SW480 (cell line): Measurements from ENCODE around the gene MICAL1.
A peak's percentile ranks its signal among the peaks of the same experiment; 100 is the strongest.

Experiments used
- DNase-seq: peaks from one replicate; pipeline ENCODE4 v3.0.0-alpha.2; 2016; ENCODE audit warnings: low spot score

The MICAL1 gene, protein sequence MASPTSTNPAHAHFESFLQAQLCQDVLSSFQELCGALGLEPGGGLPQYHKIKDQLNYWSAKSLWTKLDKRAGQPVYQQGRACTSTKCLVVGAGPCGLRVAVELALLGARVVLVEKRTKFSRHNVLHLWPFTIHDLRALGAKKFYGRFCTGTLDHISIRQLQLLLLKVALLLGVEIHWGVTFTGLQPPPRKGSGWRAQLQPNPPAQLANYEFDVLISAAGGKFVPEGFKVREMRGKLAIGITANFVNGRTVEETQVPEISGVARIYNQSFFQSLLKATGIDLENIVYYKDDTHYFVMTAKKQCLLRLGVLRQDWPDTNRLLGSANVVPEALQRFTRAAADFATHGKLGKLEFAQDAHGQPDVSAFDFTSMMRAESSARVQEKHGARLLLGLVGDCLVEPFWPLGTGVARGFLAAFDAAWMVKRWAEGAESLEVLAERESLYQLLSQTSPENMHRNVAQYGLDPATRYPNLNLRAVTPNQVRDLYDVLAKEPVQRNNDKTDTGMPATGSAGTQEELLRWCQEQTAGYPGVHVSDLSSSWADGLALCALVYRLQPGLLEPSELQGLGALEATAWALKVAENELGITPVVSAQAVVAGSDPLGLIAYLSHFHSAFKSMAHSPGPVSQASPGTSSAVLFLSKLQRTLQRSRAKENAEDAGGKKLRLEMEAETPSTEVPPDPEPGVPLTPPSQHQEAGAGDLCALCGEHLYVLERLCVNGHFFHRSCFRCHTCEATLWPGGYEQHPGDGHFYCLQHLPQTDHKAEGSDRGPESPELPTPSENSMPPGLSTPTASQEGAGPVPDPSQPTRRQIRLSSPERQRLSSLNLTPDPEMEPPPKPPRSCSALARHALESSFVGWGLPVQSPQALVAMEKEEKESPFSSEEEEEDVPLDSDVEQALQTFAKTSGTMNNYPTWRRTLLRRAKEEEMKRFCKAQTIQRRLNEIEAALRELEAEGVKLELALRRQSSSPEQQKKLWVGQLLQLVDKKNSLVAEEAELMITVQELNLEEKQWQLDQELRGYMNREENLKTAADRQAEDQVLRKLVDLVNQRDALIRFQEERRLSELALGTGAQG

DNA sequence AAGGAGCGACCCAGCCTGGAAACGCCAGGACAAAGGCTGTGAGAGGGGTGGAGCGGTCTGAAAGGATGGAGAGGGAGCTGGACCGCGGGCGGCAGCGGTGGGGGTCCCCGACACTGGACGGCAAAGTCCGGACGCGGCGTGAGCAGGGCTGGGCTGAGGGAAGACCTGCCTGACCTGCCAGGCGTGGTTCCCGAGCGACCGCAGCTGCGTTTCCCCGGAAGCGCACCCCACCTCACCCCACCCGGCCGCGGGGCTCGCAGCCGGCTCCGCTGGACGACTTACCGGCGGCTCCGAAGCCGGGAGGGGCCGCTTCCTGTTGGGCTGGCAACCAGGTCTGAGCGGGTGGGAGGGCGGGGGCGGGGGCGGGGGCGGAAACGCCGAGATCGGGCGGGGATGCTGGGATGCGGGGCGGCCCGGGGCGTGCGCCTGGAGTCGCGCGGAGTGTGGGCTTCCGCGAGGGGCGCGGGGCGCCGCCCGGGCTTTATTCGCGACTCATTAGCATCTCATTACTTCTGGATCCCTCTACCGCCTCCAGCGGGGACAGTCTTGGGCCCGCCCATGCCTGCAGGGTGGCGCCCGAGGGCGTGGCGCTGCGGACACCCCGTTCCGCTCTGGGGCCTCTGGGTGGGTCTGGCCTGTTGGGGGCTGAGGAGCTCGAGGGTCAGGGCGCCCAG lies at the start of gene MICAL1:
TSS of gene MICAL1 (minus strand) at position 336 of the 674 bp plus-strand sequence. CDS start 1,576 bp downstream, outside the sequence.
- peak; percentile 71 for DNase-seq

DNA sequence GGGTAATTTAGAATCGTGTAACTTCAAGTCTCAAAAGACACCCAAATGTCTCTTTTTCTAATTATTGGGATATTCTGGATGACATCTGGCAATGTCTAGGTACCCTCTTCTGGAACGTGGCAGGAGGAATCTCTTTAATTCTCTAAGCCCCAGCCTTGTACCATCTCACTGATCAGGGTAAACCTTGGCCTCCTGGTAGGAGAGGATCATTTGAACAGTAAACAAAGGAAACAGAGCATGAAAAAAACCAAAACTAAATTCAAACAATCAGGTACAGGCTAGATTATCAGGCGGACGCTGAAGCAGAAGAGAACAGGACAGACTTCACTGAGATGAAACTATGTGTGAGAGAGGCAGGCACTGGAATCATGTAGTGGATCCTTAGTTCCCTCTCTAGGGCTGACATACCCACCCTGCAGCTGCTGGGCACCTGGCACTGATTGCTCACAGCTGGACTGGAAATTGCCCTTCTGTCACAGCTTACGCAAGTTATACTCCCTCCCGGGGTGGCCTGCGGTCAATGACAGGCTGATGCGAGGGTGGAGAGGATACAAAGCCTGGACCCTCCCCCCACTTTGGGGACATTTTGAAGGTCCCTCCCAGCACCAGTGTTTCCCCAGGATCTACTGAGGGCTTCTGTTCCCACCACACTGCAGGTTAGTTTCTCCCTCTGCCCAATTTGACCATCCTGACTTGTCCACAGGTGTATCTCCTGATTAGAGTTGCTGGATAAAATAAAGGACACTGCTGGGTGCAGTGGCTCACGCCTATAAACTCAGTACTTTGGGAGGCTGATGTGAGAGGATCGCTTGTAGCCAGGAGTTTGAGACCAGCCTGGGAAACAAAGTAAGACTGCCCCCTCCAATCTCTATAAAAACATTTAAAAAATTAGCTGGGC lies 48.0 kb upstream of the MICAL1 start:
- DNase-seq, result no peak

DNA sequence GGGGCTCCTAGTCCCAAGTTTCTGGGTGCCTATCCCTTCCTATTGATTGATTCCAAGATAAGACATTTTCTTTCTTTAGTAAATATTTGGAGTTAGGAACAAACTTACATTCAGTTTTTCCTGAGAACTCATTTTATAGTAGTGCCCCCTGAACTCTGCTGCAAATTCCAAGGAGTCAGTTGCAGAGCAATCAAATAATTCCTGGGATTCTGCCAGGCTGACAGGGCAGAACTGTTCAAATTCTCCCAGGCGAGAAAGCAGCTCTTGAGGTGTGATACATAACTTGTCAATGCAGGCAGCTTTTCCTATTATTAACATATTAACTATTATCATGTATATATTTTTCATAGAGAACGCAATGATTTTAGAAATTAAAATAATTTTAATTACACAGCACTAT lies 43.4 kb upstream of the MICAL1 start:
- DNase-seq, result no peak

DNA sequence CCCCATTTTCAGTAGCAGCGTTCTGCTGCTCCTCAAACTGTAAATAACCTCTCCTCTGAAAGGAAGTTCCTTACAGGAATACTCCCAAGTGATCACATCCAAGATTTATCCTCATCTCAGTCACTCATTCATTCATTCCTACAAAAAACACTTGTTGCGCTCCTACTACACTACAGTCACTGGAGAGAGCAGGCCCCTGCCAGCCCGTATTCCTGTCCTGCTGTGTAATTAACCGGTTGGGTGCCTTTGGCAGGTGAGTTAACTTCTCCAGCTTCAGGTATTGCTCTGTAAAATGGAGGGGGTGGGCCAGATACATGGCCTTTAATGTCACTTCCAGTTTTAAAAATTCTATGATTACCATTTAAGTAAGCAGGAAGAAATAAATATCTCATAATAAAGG lies 42.5 kb upstream of the MICAL1 start:
- DNase-seq, result no peak

DNA sequence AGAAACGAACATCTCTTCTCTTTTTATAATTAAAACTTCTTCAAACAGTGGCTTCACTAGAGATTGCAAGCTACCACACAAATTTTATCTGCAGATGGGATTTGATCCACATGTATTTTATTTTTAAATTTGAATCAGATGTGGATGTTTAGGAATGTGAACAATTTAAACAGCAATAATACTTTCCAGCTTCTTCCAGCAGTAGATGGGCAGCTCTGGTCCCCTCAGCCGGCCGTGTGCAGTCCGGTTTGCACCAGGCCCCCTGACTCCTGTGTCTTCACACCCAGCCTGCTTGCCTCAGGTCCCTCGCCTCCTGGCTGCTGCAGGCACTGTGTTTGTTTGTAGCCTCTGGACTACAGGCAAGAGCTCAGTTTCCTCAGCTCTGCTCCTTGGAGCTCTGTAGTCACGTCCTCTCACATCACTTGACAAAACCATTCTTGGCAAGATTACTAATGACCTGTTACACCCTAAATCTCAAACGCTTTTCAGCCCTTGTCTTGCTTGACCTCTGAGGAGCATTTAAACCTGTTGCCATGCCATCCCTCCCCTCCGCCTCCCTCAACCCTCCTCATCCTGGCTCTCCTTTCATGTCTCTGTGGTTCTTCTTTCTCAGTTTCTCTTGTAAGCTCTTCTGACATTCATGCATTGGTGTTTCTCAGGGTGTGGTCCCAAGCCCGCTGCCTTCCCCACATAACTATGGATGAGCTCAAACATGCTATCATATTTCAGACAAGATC lies 40.6 kb upstream of the MICAL1 start:
- no peak for DNase-seq

DNA sequence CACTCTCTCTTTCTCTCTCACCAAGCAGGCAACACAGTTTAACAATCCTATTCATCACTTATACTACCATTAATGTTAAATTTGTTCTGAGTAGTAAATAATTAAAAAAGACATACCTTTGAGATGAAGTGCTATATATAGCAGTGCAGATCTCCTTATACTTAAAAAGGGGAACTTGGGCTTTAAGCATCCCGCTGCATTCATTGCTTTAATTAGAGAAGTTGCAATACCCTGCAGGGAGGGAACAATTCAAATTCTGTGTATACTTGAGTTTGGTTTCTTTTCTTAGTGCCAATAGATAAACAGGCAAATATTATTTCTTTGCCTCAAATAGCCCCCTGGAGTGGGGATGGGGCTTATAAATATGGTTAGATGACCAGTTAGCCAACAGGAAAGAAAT lies 38.3 kb upstream of the MICAL1 start:
- DNase-seq, result no peak

DNA sequence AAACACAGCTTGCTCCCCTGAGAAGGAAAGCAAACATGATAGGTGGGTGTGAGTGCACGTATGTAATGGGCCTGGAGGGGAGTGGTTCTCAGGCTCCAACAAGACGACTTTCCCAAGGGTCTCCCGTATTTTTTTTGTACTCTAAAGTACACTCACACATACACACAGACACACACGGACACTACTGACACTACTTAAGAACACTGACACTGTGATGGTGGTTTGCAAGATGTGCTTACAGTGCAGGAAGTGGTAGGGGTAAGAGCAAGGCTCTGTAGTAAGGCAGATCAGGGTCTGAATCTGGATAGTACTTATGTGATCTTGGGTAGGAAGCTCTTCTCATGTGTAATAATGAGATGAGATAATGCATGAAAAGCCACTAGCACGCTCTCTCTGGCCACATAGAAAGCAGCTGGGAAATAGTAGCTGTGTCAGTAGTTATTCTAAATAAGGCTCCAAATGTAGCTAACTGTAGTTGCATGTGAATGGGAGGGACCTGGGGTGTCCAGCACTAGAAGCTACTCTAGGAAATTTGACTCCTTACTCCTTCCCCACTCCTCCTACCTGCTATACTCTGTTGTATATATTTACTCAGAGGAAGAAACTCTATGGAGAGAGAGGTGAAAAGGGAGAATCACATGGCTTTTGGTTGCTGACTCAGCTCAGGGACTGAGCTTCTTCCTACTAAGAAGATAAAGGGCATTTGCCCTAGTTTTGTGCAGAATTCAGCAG lies 35.8 kb upstream of the MICAL1 start:
- no peak for DNase-seq

DNA sequence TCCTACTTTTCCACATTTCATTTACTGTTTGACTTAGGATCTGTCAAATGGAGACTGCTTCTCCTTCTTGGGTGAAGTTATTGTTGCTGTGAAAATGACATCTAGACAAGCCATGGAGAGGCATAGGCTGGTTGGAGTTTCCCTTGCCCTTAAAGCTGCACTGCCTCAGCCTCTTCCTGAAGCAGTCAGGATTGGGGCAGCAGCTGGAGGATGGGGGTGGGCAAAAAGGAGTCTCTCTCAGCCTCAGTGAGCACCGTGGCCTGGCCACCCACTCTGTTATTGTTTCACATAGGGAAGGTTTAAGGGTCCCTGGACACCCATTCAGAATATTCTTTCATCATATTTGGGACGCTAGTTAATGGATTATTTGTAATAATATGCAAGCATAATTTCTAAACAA lies 35.1 kb upstream of the MICAL1 start:
- DNase-seq, result no peak

DNA sequence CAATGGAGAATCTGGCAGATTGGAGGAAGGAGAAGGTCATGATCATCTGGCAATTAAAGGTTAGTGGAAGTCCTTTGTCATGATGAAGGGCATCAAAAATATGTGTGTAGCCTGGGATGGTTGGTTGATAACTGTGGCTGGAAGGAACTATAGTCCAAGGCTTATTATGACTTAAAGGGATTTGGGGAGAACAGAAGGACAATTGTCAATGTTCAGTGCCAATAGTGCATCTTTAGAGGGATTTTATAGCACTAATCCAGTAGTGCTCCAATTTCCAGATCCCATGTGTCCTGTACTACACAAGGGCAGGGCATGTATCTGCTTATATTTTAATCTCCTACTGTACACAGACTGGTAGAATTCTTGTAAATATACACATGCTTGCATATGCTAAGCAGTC lies 32.4 kb upstream of the MICAL1 start:
- no peak for DNase-seq

DNA sequence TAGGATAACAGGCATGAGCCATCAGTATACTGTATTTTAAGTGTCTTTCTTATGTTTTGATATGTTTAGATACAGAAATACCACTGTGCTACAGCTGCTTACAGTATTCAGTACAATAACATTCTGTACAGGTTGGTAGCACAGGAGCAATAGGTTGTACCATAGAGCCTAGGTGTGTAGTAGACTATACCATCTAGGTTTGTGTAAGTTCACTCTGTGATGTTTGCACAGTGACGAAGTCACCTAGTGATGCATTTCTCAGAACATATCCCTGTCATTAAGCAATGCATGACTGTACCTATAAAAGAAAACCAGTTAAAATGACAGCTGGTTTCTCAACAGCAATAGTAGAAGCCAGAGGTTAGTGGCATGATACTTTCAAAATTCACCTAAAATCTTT lies 30.5 kb upstream of the MICAL1 start:
- DNase-seq, result no peak

DNA sequence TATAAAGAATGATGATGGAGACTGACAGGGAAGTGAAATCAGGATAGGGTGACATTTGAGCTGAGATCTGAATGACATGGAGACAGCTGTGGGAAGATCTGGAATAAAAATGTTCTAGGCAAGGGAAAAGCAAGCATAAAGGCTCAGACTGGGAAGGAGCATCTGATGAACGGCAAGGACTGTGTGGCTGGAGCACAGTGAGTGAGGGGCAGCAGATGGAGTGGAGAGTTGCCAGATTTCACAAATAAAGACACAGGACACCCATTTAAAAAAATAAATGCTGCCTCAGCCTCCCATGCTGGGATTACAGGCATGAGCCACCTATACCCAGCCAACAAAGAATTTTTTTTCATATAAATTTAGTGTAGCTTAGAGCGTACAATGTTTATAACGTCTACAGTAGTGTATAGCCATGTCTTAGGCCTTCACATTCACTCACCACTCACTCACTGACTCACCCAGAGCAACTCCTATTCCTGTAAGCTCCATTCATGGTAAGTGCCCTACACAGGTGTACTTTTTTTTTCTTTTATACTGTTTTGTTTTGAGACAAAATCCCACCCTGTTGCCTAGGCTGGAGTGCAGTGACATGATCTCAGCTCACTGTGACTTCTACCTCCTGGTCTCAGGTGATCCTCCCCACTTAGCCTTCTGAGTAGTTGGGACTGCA lies 29.8 kb upstream of the MICAL1 start:
- no peak for DNase-seq

DNA sequence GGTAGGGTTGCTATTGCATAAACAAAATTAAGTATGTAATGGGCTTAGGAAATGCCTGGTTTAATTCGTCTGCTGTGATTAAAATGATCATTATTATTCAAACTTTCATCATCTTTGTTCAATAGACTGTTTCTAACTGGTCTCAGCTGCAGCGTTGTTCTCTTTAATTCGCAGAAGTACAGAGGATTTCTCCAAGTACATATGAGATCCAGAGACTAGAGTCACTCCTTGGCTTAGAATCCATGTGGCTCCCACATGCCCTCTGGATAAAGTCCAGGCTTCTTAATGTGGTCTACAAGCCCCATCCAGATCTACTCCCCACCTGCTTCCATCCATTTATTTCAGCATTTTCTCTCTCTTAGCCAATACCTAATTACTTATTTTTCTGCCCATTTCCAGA lies 28.6 kb upstream of the MICAL1 start:
- DNase-seq, result no peak

DNA sequence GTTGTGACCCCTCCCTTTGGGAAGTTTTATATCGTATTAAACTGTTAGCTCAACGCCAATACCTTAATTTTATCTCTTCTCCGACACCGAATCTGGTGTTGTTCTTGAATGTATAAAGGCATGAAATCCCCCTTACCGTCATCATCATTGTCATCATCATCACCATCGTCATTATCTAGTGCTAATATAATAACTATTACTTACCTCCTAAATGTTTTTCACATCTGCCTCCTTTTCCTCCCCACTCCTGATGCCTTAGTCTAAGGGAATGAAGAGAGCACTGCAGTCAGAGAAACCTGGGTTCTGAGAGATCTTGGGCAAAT lies 28.1 kb upstream of the MICAL1 start:
- peak; percentile 1 for DNase-seq

DNA sequence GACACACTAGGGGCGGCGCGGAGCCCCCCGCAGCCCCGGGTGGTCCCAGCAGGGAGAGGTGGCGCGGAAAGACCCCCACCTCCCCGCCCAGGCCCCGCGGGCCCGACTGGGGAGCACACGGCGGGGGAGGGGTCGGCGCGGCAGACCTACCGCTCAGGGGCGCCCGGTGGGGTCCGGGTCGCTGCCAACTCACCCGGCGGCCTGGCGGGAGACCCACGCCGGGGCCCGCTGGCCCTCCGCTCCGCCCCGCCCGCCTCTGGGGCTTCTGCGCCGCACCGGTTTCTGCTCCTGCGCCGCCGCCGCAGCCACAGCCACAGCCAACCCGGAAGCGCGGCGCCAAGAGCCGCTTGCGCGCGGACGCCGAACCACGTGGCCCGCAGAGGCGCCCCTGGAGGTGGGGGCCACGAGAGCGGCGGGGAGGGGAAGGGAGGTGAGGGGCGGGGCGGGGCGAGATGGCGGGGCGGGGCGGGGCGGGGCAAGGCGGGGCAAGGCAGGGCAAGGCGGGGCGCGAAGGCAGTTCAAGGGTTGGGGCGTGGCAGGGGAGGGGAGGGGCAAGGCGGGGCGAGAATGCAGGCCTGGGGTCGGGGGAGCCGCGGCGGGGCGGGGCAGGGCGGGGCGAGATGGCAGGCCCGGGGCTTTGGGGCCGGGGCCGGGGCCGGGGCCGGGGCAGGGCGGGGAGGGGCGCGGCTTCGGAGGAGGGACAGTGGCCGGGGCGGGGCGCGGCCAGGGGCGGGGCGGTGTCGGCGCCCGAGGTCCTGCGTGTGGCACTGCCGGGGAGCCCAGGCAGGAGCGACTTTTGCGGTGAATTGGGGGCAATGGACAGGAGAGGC lies 27.5 kb upstream of the MICAL1 start, which contains the start of gene ZBTB24:
TSS of gene ZBTB24 (minus strand) at position 315 of the 830 bp plus-strand sequence. CDS start 1,193 bp downstream, outside the sequence.
- DNase-seq, result peak; percentile 79

DNA sequence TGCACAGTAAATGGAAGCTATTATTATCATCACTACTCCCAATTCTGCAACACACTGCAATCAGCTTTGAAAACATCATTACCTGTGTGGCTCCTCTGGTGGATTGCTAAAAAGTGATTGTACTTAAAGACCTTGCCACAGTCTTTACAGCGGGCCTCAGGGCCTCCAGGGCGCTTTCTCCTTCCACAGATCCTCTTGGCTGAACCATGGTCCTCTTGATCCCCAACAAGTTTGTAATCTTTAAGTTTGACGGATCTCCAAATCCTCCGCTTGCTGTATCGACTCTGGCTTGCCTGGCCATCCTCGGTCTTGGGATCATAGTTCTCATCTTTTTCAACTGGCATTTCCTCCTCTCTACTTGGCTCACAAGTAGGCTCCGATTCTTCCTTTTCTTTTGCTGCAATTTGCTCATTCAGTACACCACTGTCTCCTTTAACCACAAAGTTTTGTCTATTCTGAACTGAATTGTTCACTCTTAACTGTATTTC lies 25.5 kb upstream of the MICAL1 start:
- DNase-seq, result no peak

DNA sequence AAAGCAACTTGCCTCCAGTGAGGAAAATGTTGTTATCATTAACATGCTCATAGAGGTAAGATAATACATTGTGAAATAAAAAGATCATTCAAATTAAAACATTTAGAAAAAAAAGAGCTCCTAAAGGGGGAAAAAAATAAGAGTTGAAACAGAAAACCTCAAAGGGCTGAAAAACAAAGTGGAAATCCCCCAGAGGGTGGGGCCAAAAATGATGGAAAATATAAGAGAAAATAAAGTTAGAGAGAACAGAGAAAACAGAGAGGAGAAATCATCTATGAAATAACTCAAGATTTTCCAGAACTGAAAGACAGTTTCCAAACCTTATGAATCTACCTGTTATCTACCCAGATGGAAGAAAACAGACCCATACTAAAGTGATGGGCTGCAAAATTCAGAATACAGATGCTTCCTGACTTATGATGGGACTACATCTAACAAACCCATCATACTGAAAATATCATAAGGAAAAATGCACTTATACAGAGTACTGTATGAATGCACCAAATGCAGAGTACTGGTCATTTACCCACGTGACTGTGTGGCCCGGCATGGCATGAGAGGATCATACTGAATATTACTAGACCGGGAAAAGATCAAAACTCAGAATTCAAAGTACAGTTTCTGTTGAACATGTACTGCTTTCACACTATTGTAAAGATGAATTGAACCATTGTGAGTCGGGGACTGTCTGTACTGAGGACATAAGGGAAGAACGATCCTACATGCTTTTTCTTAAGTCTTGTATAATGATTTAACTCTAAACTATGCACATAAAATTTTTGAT lies 23.5 kb upstream of the MICAL1 start:
- no peak for DNase-seq

DNA sequence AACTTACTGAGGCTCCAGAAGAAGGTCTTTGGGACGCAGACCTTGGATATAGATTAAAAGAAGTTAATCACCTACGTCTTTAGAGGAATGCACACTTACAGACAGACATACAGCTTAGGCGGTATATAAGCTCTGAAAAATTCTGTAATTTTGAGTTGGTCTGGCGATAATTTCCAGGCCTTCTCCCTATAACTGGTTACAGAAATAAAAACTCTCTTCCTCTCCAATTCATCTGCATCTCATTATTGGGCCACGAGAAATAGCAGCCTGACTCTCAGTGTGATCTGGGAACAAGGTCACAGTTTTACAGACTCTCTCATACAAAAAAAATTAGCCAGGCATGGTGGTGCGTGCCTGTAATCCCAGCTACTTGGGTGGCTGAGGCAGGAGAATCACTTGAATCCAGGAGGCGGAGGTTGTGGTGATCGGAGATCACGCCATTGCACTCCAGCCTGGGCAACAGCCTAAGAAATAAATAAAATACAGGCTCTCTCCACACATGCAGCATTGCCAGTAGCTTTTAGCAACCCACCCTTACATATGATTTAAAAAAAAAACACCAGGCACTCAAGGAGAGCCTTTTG lies 22.7 kb upstream of the MICAL1 start:
- DNase-seq, result no peak
